Neural progenitor cell (in vitro differentiated cells): ENCODE measurements around the gene PI4K2B.

Experiments used
- CTCF ChIP-seq: fragments of 200-600 bp; sonication (generic); IDR thresholded peaks from 2 replicates; pipeline ENCODE4 v1.5.1; 2017; ENCODE audit warnings: antibody characterized with exemption, mild to moderate bottlenecking
- EZH2 ChIP-seq: fragments of 200-600 bp; sonication (generic); IDR thresholded peaks from 2 replicates; pipeline ENCODE4 v1.6.1; 2017; ENCODE audit warnings: antibody characterized with exemption, mild to moderate bottlenecking, moderate library complexity

- TF ChIP-seq CTCF = no peak
- no peak for TF ChIP-seq EZH2
Observed at GRCh38 chr4:25321703-25322102, 87.9 kb downstream of the PI4K2B start.
